ENCODE measurements around the gene FASN.

Gene FASN

GRCh38 chr17:82083009-82083408, 15.0 kb downstream of the FASN start:
- no peak overlapping the region for H2AFZ ChIP-seq (ENCODE audit: low read depth)
- H3K27me3 ChIP-seq (ENCODE audit: insufficient read depth, low read depth) = no peaks in the 10 kb centered on the region
- H3K4me1 ChIP-seq (ENCODE audit: low read depth, poor library complexity, severe bottlenecking) = no peaks in the 10 kb centered on the region
- no peak overlapping the region for H3K4me2 ChIP-seq
- H3K4me3 ChIP-seq (IDR thresholded peaks at IDR 0.05; ENCODE audit: insufficient read depth, low read depth, low read length) = no peak overlapping the region
- no peak overlapping the region for H3K27ac ChIP-seq
- no peaks in the 10 kb centered on the region for H3K79me2 ChIP-seq (ENCODE audit: insufficient read depth, low read depth)
- no peak overlapping the region for H3K9ac ChIP-seq
- no peaks in the 10 kb centered on the region for H4K20me1 ChIP-seq (ENCODE audit: insufficient read depth)
- TF ChIP-seq, protein P1, sequence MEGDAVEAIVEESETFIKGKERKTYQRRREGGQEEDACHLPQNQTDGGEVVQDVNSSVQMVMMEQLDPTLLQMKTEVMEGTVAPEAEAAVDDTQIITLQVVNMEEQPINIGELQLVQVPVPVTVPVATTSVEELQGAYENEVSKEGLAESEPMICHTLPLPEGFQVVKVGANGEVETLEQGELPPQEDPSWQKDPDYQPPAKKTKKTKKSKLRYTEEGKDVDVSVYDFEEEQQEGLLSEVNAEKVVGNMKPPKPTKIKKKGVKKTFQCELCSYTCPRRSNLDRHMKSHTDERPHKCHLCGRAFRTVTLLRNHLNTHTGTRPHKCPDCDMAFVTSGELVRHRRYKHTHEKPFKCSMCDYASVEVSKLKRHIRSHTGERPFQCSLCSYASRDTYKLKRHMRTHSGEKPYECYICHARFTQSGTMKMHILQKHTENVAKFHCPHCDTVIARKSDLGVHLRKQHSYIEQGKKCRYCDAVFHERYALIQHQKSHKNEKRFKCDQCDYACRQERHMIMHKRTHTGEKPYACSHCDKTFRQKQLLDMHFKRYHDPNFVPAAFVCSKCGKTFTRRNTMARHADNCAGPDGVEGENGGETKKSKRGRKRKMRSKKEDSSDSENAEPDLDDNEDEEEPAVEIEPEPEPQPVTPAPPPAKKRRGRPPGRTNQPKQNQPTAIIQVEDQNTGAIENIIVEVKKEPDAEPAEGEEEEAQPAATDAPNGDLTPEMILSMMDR (conservative IDR thresholded peaks at IDR 0.05; ENCODE audit: low read depth, low read length) = no peak
- H3K36me3 ChIP-seq (ENCODE audit: insufficient read depth) = peaks cover 35% of the 10 kb centered on the region; the same call in 1 of the 2 replicates

DNA sequence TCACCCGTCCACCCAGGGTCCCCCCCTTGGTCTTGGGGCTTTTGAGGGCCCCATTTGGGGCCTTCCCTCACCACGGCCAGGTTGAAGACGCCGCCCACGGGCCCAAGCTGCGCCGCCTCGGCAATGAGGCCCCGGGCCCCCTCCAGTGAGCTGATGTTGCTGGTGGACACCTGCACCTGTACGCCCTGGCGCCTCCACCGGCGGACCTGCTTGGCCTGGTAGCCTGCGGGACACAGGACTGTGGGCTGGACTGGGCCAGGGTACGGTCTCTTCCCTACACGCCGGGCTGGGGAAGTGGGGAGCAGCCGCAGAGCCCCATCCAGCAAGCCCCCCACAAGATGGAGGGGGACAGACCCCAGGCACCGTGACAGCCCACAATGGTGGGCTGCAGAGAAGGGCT, 15.6 kb downstream of the FASN start:
- Histone ChIP-seq H3K4me2 (no peak overlapping the region), H3K4me3 (IDR thresholded peaks at IDR 0.05; ENCODE audit: insufficient read depth, low read depth, low read length) (no peak overlapping the region), H3K4me1 (ENCODE audit: low read depth, poor library complexity, severe bottlenecking) (no peaks in the 10 kb centered on the region), H3K9ac (no peak overlapping the region), H3K27me3 (ENCODE audit: insufficient read depth, low read depth) (no peaks in the 10 kb centered on the region), H3K27ac (no peak overlapping the region), H3K79me2 (ENCODE audit: insufficient read depth, low read depth) (no peaks in the 10 kb centered on the region), H2AFZ (ENCODE audit: low read depth) (no peak overlapping the region), H4K20me1 (ENCODE audit: insufficient read depth) (no peaks in the 10 kb centered on the region), H3K36me3 (ENCODE audit: insufficient read depth) (peaks cover 35% of the 10 kb centered on the region; the same call in 1 of the 2 replicates)
- TF ChIP-seq, protein P1 (conservative IDR thresholded peaks at IDR 0.05; ENCODE audit: low read depth, low read length) = no peak

- no peaks in the 10 kb centered on the region for H4K20me1 ChIP-seq (ENCODE audit: insufficient read depth)
- no peak overlapping the region for H3K27ac ChIP-seq
- H3K9ac ChIP-seq = no peak overlapping the region
- no peaks in the 10 kb centered on the region for H3K4me1 ChIP-seq (ENCODE audit: low read depth, poor library complexity, severe bottlenecking)
- no peaks in the 10 kb centered on the region for H3K79me2 ChIP-seq (ENCODE audit: insufficient read depth, low read depth)
- TF ChIP-seq, protein P1 (conservative IDR thresholded peaks at IDR 0.05; ENCODE audit: low read depth, low read length) = no peak
- peaks cover 35% of the 10 kb centered on the region; the same call in 1 of the 2 replicates for H3K36me3 ChIP-seq (ENCODE audit: insufficient read depth)
- no peaks in the 10 kb centered on the region for H3K27me3 ChIP-seq (ENCODE audit: insufficient read depth, low read depth)
- no peak overlapping the region for H3K4me3 ChIP-seq (IDR thresholded peaks at IDR 0.05; ENCODE audit: insufficient read depth, low read depth, low read length)
- no peak overlapping the region for H2AFZ ChIP-seq (ENCODE audit: low read depth)
- no peak overlapping the region for H3K4me2 ChIP-seq
Measured at GRCh38 chr17:82081966-82082365, 16.1 kb downstream of the FASN start.

DNA sequence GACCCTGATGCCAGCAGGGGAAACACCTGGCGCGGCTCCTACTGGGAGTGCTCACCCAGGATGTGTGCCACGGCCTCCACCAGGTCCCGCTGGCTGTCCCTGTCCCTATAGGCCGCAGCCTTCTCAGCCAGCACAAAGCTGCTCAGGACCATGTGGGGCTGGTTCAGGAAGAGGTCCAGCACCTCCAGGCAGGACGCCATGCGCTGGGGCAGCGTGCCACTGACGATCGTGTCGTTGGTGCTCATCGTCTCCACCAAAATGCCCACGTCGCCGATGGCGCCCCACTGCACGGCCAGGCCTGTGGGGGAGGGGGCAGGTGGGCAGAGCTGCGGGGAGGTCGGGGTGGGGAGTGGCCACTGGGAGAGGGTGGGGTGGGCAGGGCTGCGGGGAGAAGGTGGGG, 16.5 kb downstream of the FASN start:
- Histone ChIP-seq H3K27me3 (ENCODE audit: insufficient read depth, low read depth) (no peaks in the 10 kb centered on the region), H3K79me2 (ENCODE audit: insufficient read depth, low read depth) (no peaks in the 10 kb centered on the region), H3K27ac (no peak overlapping the region), H3K9ac (no peak overlapping the region), H3K36me3 (ENCODE audit: insufficient read depth) (peaks cover 35% of the 10 kb centered on the region; the same call in 1 of the 2 replicates), H3K4me2 (no peak overlapping the region), H3K4me1 (ENCODE audit: low read depth, poor library complexity, severe bottlenecking) (no peaks in the 10 kb centered on the region), H4K20me1 (ENCODE audit: insufficient read depth) (no peaks in the 10 kb centered on the region), H3K4me3 (IDR thresholded peaks at IDR 0.05; ENCODE audit: insufficient read depth, low read depth, low read length) (no peak overlapping the region), H2AFZ (ENCODE audit: low read depth) (no peak overlapping the region)
- TF ChIP-seq, protein P1 (conservative IDR thresholded peaks at IDR 0.05; ENCODE audit: low read depth, low read length) = no peak

Measured in KMS-11 (cell line).